IPS-NIHi11 (cell line): Measurements from ENCODE around the gene PNRC1.
"Not testable (repeated sequence)": the region's sequence is repeated elsewhere in the genome, so short reads cannot be mapped to it uniquely, and the experiment has no call there.

Experiments
- DNase-seq: peaks from one replicate; pipeline ENCODE4 v3.0.0; 2012; ENCODE audit warnings: mixed read lengths, low spot score

Gene PNRC1

GRCh38 chr6:89110284-89110683 lies 29.7 kb downstream of the PNRC1 start:
- DNase-seq, result no peak

- DNase-seq, result no peak
Measured at GRCh38 chr6:89111933-89112332, 31.4 kb downstream of the PNRC1 start.

- DNase-seq, result no peak
Measured at GRCh38 chr6:89116702-89117101, 36.2 kb downstream of the PNRC1 start.

GRCh38 chr6:89117211-89118108 lies 36.9 kb downstream of the PNRC1 start, which contains the start of gene SRSF12:
SRSF12 (minus strand) TSS chr6:89118071; CDS start chr6:89117887, 184 bp downstream.
- DNase-seq, result peak; percentile 94

- DNase-seq, result no peak
Measured at GRCh38 chr6:89118931-89119330, 38.4 kb downstream of the PNRC1 start.

GRCh38 chr6:89120371-89120770 lies 39.8 kb downstream of the PNRC1 start:
- no peak for DNase-seq

- no peak for DNase-seq
Measured at GRCh38 chr6:89121934-89122333, 41.4 kb downstream of the PNRC1 start.

- DNase-seq, result peak; percentile 34
Measured at GRCh38 chr6:89122625-89123024, 42.1 kb downstream of the PNRC1 start.

- not testable (repeated sequence) for DNase-seq
Measured at GRCh38 chr6:89128256-89128671, 47.7 kb downstream of the PNRC1 start.

- no peak for DNase-seq
Measured at GRCh38 chr6:89131599-89131998, 51.0 kb downstream of the PNRC1 start.

GRCh38 chr6:89132057-89132456 lies 51.5 kb downstream of the PNRC1 start:
- no peak for DNase-seq

GRCh38 chr6:89133981-89134380 lies 53.4 kb downstream of the PNRC1 start:
- DNase-seq, result no peak

GRCh38 chr6:89134723-89135122 lies 54.2 kb downstream of the PNRC1 start:
- DNase-seq, result no peak
